AG04450 (cell line): ENCODE measurements around the gene ST7. TPM values are rescaled to one million over a fixed set of nuclear protein-coding genes. Genes with fewer than 3 reads are reported as not detected.

ENCODE experiments used
- CTCF ChIA-PET: fragments of 300-600, 350-600 bp; formaldehyde crosslinking; extraction: SDS; loops from one replicate; lab custom pipeline; 2022; ENCODE audit warnings: antibody characterized with exemption, inconsistent platforms; lab: Charles Lee
- POLR2A ChIA-PET: fragments of 350-600 bp; formaldehyde crosslinking; extraction: SDS; loops from one replicate; lab custom pipeline; 2021; ENCODE audit warnings: antibody characterized with exemption, inconsistent platforms; lab: Yijun Ruan, JAX
- DNase-seq: peaks from one replicate; pipeline ENCODE4 v3.0.0-alpha.2; 2011; ENCODE audit warnings: low read depth, low spot score
- H3K27ac ChIP-seq: one replicate; pipeline ENCODE4 v1.5.1; 2012; ENCODE audit warnings: low read depth, low read length, control low read depth
- H3K27me3 ChIP-seq: one replicate; pipeline ENCODE4 v1.6.0; 2012; ENCODE audit warnings: low read length; ENCODE audit not compliant: control insufficient read depth, insufficient read depth
- H3K4me3 ChIP-seq: 2 replicates; pipeline ENCODE4 v1.5.1; 2011; ENCODE audit warnings: mild to moderate bottlenecking, low read depth, low read length, control low read depth
- H3K9me3 ChIP-seq: 2 replicates; pipeline ENCODE4 v1.5.1; 2012; ENCODE audit warnings: low read length; ENCODE audit not compliant: control insufficient read depth, insufficient read depth
- CTCF ChIP-seq: IDR thresholded peaks from 2 replicates; pipeline ENCODE4 v1.5.1; 2011; ENCODE audit warnings: low read depth, low read length, control low read depth, inconsistent platforms
- polyA plus RNA-seq: library from polyadenylated mRNA; depleted of rRNA; stranded (reverse); fragments of >200 nt; gene quantifications from 2 replicates; pipeline ENCODE4 v1.2.3, GENCODE V29; 2011

The ST7 gene
- polyA plus RNA-seq, 1 experiment: 34.5 TPM

DNA sequence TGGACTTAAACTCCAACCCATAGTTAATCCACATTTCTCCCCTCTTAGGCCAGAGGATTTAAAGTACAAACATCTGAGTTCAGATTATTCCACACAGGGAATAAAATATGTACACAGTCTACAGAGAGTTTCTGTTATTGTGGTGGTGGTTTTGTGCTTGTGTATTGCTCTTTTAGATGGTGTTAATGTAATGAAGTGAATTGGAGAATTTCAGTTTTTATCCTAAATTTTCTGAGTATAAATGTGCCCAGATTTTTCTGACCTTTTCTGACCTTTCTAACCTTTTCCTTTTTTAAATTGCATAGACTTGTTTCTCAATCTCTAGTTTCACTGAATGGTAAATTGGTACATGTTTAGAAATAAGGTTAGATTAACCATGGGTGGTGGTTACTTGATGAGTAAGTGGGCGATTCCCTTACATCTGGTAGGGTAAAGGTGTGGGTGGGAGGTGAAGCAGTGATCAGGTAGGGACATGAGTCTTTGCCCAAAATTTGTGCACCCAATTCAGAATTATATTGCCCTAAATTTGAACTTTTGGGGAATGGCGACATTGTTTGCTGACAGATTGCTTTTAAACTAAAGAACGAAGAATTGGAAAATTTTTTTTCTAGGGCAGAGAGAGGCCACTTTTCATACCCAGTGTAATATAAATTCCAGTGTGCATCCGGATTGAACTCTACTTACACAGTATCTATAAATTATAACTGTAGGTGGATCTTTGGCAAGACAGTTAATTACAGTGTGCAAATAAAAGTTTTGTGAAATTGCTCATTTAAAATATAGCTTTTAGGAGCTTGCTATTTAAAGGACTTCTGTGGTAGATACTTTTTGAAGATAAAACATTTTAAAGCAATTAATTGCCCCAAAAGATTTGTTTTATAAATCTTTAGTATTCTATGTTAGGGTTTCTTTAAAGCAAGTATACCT is 62.2 kb downstream of the ST7 start:
- no peak for DNase-seq
- ChIA-PET POLR2A (no interaction called here), CTCF (interaction anchor here (0.6 kb wide), 1 partner anchor 32 kb away, joined by 4 read pairs; no protein-coding TSS in a partner anchor)
- H3K4me3 ChIP-seq: no peak overlapping the region
- no peaks in the 10 kb centered on the region for H3K9me3 ChIP-seq
- no peaks in the 10 kb centered on the region for H3K27me3 ChIP-seq
- H3K27ac ChIP-seq: no peak overlapping the region
- no peak for TF ChIP-seq CTCF

DNA sequence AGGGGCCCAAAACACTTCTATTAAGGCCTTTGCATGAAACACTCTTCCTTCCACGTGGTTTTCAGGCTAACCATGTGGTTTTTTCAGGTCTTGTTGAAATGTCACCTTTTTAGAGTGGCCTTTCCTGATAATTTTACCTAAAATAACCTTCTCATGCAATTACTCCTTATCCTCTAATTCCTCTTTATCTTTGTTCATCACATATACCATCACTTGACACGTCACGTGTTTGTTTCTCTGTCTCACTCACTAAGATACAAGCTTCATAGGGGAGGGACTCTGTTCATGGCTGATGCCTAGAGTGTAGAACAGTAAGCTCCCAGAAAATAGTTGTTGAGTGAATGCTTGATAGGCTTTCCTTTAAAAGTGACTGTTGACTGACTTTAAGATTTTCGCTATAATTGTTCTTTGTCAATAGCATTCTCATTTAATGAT is 63.7 kb downstream of the ST7 start:
- DNase-seq: no peak
- no peak overlapping the region for H3K27ac ChIP-seq
- ChIA-PET CTCF (interaction anchor here (1.1 kb wide), 1 partner anchor 32 kb away, joined by 3 read pairs; no protein-coding TSS in a partner anchor), POLR2A (no interaction called here)
- no peaks in the 10 kb centered on the region for H3K27me3 ChIP-seq
- H3K4me3 ChIP-seq: no peak overlapping the region
- no peaks in the 10 kb centered on the region for H3K9me3 ChIP-seq
- TF ChIP-seq CTCF: no peak

GRCh38 chr7:117017702-117018266 is 64.5 kb downstream of the ST7 start:
- TF ChIP-seq CTCF: no peak
- H3K9me3 ChIP-seq: no peaks in the 10 kb centered on the region
- H3K4me3 ChIP-seq: no peak overlapping the region
- ChIA-PET CTCF (interaction anchor here (1.1 kb wide), 1 partner anchor 32 kb away, joined by 3 read pairs; no protein-coding TSS in a partner anchor), POLR2A (no interaction called here)
- DNase-seq: no peak
- no peaks in the 10 kb centered on the region for H3K27me3 ChIP-seq
- H3K27ac ChIP-seq: no peak overlapping the region

DNA sequence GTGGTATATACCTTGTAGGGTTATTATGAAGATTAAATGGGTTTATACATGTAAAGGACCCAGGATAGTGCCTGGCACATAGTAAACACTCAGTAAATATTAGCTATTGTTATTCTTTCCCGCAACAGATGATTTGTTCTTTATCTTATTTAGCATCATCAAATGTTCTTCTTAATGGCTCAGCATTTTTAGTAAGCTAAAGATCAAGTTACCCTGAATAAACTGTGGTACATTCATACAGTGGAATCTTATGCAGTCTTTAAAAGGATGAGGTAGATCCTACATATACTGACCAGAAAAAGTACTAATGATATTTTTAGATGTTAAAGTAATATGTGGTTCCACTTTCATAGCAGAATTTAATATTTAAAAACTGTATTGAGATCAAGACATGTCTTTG is 65.4 kb downstream of the ST7 start:
- ChIA-PET POLR2A (no interaction called here), CTCF (interaction anchor here (1.0 to 2.1 kb wide), 2 partner anchors 33 to 109 kb away, joined by 4 to 8 read pairs; no protein-coding TSS in a partner anchor)
- Histone ChIP-seq H3K27me3 (no peaks in the 10 kb centered on the region), H3K9me3 (no peaks in the 10 kb centered on the region), H3K4me3 (no peak overlapping the region), H3K27ac (no peak overlapping the region)
- no peak for DNase-seq
- TF ChIP-seq CTCF: no peak
